GM18517 (cell line): ENCODE measurements around the gene ATRNL1.
"Not testable (repeated sequence)": the region's sequence is repeated elsewhere in the genome, so short reads cannot be mapped to it uniquely, and the experiment has no call there.

Experiments
- ATAC-seq: cut with Tn5 transposase; IDR thresholded peaks from one replicate; pipeline ENCODE4 v1.9.1; 2021; ENCODE audit warnings: mild to moderate bottlenecking, moderate library complexity; ENCODE audit not compliant: unreplicated experiment

The ATRNL1 gene

DNA sequence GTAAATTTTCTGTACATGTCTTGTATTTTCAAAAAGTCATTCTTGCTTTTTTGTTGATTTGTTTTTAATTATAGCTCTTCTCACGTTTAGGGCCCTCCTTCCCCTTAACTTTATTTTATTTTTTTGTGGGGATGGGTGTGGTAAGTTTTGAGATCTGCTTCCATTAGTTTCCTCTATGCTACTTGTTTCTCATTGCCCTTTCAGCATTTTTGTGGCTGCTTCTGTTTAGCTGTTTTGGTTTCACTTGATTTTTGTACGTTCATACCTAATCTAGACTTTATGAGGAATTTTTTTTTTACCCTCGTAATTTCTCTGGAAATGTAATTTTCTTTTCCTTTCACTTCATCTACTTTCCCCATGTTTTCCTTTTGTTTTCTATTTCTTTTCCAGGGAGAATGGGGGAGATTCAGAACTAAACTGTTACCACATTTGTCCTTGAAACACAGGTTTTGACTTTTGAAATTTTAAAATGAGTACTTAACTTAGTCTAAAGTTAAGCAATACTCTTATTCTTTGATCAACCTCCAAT, 80.8 kb downstream of the ATRNL1 start:
- no peak for ATAC-seq

GRCh38 chr10:115207276-115207675, 114.1 kb downstream of the ATRNL1 start:
- not testable (repeated sequence) for ATAC-seq

- no peak for ATAC-seq
These were observed 116.0 kb downstream of the ATRNL1 start for GRCh38 chr10:115209133-115209532.

DNA sequence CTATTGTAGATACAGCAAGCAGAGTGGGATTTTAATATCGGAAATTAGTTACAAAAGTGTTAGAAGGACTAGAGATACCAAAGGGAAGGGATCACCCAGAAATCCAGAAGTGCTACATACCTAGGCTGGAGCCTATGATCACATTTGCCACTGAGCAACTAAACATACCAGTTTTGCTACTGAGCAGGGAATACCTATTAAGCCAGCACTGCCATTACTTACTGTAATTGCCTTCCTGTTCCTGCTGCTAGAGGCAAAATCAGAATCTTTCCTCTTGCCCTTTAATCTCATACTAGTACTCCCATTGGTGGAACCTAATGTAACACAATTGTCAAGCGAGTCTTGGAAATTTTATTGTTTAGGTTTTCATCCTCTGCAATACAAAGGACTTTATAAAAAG, 121.7 kb downstream of the ATRNL1 start:
- ATAC-seq: no peak

DNA sequence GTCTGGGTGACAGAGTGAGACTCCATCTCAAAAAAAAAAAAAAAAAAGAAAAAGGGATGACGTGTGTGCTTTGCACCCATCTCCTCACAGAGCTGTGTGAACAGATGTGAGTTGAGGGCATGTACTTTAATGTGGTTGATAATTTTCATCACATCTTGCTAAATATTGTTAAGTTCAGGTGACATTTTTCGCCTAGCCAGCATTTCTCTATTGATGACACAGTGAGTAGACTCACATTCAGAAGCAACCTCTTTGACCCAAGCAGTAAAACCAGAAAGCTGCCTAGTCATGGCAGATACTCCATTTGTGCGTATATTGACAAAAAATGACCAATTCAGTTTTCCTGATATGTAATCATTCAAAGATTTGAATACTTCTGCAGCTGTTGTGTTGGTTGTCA, 126.0 kb downstream of the ATRNL1 start:
- no peak for ATAC-seq

DNA sequence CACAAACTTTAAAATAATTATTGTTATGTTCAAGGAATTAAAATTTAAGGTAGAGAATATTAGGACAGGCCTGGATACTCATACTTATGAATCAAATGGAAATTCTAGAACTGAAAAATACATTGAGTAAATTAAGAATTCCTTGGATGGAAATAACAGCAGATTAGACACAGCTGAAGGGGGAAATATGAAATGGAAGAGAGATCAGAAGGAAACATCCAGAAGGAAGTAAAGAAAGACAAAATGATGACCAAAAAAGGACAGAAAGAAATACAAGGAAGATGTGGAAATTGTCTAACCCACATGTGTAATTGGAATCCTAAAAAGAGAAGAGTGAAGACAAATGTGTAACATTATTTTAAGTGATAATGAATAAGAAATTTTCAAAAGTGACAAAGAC, 128.9 kb downstream of the ATRNL1 start:
- no peak for ATAC-seq

GRCh38 chr10:115239761-115240160, 146.6 kb downstream of the ATRNL1 start:
- ATAC-seq: no peak

DNA sequence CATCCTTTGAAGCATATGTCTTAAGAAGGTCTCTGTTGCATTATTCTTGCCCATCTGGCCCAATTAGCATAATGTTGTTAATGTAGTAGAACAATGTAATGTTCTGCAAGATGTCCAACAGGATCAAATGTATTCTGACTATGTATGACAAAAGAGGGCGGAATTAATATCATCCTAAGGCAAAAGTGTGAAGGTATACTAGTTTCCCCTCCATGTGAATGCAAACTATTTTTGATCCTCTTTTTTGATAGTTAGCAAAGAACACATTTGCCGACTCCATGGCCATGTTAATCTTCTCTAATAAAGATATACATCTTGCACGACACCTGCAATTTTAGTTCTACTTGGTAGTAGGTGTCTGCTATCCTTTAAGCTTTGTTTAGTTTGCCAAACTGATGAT, 157.6 kb downstream of the ATRNL1 start:
- no peak for ATAC-seq

DNA sequence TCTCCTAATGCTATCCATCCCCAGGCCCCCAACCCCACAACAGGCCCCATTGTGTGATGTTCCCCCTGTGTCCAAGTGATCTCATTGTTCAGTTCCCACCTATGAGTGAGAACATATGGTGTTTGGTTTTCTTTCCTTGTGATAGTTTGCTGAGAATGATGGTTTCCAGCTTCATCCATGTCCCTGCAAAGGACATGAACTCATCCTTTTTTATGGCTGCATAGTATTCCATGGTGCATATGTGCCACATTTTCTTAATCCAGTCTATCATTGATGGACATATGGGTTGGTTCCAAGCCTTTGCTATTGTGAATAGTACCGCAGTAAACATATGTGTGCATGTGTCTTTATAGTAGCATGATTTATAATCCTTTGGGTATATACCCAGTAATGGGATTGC, 160.6 kb downstream of the ATRNL1 start:
- ATAC-seq: not testable (repeated sequence)

DNA sequence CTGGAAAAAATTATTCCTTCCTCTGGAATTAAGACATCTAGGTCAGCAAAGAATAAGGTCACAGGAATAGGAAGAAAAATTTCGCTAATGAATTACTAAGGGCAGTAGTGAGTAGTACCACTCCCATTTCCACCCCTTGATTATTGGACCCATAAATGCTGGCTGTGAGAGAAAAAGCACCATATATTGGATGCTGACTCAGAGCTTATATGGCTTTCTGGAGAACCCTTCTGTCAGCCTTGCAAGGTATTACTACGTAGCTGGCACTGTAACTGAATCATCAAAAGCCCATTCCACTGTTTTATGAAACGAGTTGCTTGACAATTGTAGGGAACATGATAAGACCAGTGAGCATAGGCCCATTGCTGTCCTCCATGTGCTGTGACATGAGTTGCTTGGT, 179.3 kb downstream of the ATRNL1 start:
- no peak for ATAC-seq

GRCh38 chr10:115278294-115278693, 185.1 kb downstream of the ATRNL1 start:
- ATAC-seq: no peak

DNA sequence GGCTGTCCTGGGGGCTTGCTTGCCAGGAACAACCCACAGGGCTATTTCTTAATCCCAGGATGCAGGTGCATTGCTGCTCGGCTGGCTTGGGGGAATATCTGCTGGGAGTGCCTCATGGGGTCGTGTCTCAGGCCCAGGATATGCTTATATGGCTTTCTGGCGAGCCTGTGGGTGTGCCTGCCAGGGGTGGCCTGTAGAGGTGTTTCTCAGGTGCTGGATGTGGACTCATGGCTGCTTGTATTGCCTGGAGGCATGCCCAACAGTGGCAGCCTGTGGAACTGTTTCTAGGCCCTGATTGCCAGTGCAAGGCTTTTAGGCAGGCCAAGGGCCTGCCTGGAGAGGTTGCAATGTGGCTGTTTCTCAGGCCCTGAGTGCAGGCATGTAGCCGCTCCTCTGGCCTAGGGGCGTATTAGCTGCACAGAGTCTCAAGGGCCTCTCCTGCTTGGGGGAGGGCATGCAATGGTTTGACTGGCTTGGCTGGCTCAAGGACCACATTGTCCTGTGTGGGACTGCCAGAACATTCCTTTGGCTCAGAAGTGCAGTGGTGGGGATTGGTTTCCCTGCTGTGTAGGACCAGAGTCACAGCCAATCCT, 202.1 kb downstream of the ATRNL1 start:
- no peak for ATAC-seq

GRCh38 chr10:115300080-115300479, 206.9 kb downstream of the ATRNL1 start:
- ATAC-seq: no peak

DNA sequence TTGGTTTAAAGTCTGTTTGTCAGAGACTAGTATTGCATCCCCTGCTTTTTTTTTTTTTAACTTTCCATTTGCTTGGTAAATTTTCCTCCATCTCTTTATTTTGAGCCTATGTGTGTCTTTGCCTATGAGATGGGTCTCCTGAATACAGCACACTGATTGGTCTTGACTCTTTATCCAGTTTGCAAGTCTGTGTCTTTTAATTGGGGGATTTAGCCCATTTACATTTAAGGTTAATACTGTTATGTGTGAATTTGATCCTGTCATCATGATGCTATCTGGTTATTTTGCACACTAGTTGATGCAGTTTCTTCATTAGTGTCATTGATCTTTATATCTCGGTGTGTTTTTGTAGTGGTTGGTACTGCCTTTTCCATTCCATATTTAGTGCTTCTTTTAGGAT, 226.5 kb downstream of the ATRNL1 start:
- ATAC-seq: not testable (repeated sequence)

DNA sequence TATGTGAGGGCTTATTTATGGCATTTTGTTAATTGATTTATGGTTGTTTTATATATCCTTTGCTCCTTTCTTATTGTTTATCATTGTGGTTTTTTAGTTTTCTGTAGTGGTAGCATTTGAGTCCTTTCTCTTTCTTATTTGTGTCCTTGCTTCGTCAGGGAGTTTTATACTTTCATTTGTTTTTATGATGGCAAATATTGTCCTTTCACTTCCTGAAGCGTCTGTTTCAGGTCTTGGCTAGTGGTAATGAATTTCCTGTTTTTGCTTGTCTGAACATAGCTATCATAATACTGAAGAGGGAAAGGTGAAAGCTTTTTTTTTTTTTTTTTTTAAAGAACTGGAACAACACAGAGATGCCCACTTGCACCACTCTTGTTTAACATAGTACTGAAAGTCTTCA, 228.2 kb downstream of the ATRNL1 start:
- ATAC-seq: peak; percentile 61

DNA sequence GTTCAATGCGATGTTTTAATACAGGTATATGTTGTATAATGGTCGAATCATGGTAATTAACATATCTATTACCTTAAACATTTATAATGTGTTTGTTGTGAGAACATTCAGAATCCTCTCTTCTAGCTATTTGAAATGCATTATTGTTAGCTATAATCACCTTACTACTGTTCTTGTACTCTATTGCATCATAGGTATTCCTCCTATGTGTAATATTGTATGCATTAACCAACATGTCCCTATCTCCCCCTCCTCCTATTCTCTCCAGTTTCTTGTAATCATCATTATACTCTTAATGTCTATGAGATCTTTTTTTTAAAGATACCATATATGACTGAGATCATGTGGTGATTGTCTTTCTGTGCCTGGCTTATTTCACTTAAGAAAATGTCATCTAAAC, 235.2 kb downstream of the ATRNL1 start:
- ATAC-seq: no peak

DNA sequence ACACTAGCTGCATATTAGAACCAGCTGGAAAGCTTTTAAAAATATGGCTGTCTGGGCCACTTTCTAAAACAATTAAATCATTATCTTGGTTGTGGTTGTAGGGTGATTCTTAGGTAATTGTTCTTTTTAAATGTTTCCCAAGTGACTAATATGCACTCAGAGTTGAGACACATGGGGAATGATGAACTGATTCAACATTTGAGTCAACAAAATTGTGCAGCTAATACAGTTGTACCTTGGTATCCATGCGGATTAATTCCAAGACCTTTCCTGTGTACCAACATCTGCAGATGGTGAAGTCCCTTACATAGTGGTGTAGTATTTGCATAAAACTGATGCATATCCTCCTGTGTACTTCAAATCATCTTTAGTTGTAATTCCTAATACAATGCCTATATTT, 242.2 kb downstream of the ATRNL1 start:
- no peak for ATAC-seq

DNA sequence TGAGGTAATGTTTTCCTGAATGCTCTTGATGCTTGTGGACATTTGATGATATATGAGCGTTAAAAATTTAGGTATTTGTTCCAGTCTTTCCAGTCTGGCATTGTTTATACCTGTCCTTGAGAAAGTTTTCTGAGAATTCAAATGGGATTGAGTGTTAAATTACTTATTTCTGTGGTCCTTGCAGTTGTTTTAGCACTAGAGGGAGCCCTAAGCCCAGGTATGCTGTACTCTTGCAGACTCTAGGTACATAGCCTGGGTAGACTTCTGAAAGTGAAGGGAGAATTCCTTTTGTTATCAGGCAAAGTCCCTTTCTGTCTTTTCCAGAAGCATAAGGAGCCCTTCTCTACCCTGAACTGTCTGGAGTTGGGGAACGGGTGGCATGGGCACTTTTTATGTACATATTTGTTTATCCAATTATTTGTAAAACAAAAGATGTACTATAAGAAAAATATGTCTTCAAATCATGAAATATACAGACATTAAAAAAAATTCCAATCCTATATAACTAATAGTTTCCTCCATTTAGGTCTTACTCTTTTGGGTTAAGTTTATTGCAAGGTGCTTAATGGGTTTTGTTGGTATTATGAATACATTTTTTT, 262.1 kb downstream of the ATRNL1 start:
- no peak for ATAC-seq

- ATAC-seq: not testable (repeated sequence)
These were observed 274.8 kb downstream of the ATRNL1 start for GRCh38 chr10:115367920-115368319.

GRCh38 chr10:115379064-115379463, 285.9 kb downstream of the ATRNL1 start:
- ATAC-seq: no peak

- ATAC-seq: no peak
These were observed 291.5 kb downstream of the ATRNL1 start for GRCh38 chr10:115384665-115385064.

- no peak for ATAC-seq
These were observed 297.4 kb downstream of the ATRNL1 start for GRCh38 chr10:115390607-115391006.

GRCh38 chr10:115398026-115398425, 304.9 kb downstream of the ATRNL1 start:
- no peak for ATAC-seq
